RWPE1 (cell line): Measurements from ENCODE around the gene WDFY4.

Experiments used
- CTCF ChIA-PET: fragments of 350-600 bp; sonication (Branson Sonifier 250); formaldehyde crosslinking; extraction: SDS; loops from one replicate; lab custom pipeline; 2021; lab: Yijun Ruan, JAX
- POLR2A ChIA-PET: fragments of 400-600 bp; formaldehyde crosslinking; extraction: SDS; loops from one replicate; lab custom pipeline; 2020; ENCODE audit warnings: antibody characterized with exemption; ENCODE audit not compliant: low non-redundant PET; lab: Yijun Ruan, JAX
- DNase-seq: peaks from one replicate; pipeline ENCODE4 v3.0.0; 2012; ENCODE audit warnings: low spot score
- H3K27ac ChIP-seq: fragments of 450-650 bp; 2 replicates; pipeline ENCODE4 v1.5.1; 2017
- TF ChIP-seq, protein P1 (sequence below): fragments of 450-650 bp; conservative IDR thresholded peaks from 2 replicates; pipeline ENCODE4 v1.5.1; 2017; ENCODE audit warnings: low read depth, mild to moderate bottlenecking

WDFY4 gene

GRCh38 chr10:48935577-48935976, 250.9 kb downstream of the WDFY4 start:
- TF ChIP-seq, protein P1, sequence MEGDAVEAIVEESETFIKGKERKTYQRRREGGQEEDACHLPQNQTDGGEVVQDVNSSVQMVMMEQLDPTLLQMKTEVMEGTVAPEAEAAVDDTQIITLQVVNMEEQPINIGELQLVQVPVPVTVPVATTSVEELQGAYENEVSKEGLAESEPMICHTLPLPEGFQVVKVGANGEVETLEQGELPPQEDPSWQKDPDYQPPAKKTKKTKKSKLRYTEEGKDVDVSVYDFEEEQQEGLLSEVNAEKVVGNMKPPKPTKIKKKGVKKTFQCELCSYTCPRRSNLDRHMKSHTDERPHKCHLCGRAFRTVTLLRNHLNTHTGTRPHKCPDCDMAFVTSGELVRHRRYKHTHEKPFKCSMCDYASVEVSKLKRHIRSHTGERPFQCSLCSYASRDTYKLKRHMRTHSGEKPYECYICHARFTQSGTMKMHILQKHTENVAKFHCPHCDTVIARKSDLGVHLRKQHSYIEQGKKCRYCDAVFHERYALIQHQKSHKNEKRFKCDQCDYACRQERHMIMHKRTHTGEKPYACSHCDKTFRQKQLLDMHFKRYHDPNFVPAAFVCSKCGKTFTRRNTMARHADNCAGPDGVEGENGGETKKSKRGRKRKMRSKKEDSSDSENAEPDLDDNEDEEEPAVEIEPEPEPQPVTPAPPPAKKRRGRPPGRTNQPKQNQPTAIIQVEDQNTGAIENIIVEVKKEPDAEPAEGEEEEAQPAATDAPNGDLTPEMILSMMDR, result no peak
- H3K27ac ChIP-seq, result no peak overlapping the region
- ChIA-PET CTCF (interaction anchor here (0.7 kb wide), 1 partner anchor 252 kb away, joined by 3 read pairs; no protein-coding TSS in a partner anchor), POLR2A (no interaction called here)
- no peak for DNase-seq

DNA sequence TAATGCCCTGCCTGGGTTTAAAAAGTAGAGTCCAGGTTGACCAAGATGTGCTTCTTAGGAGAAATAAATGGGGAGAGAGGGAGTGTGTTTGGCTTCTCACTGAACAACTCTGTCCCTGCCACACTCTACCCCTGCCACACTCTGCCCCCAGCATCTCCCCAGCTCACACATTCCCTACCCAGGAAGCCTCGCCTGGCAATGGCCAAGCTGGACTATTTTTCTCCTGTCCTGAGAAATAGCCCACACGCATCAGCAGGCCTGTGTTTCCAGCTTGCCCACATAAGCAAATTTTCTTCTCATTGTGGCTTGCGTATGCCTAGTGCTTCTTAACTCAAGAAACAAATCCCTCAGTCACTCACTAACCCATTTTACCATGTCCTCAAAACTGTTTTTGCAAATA, 253.1 kb downstream of the WDFY4 start:
- no peak overlapping the region for H3K27ac ChIP-seq
- POLR2A ChIA-PET, result no interaction called here
- CTCF ChIA-PET, result interaction anchor here (0.7 kb wide), 1 partner anchor 457 kb away, joined by 3 read pairs; no protein-coding TSS in a partner anchor
- DNase-seq, result no peak
- TF ChIP-seq, protein P1, result no peak

- TF ChIP-seq, protein P1, result no peak
- ChIA-PET CTCF (interaction anchor here (0.6 to 0.7 kb wide), 2 partner anchors 24 to 457 kb away, joined by 3 read pairs; no protein-coding TSS in a partner anchor), POLR2A (no interaction called here)
- no peak overlapping the region for H3K27ac ChIP-seq
- DNase-seq, result no peak
These were observed 253.6 kb downstream of the WDFY4 start for GRCh38 chr10:48938281-48938680.

- DNase-seq, result no peak
- H3K27ac ChIP-seq, result no peak overlapping the region
- TF ChIP-seq, protein P1, result no peak
- ChIA-PET POLR2A (no interaction called here), CTCF (interaction anchor here (0.6 kb wide), 1 partner anchor 24 kb away, joined by 3 read pairs; no protein-coding TSS in a partner anchor)
These were observed 254.4 kb downstream of the WDFY4 start for GRCh38 chr10:48938990-48939536.

DNA sequence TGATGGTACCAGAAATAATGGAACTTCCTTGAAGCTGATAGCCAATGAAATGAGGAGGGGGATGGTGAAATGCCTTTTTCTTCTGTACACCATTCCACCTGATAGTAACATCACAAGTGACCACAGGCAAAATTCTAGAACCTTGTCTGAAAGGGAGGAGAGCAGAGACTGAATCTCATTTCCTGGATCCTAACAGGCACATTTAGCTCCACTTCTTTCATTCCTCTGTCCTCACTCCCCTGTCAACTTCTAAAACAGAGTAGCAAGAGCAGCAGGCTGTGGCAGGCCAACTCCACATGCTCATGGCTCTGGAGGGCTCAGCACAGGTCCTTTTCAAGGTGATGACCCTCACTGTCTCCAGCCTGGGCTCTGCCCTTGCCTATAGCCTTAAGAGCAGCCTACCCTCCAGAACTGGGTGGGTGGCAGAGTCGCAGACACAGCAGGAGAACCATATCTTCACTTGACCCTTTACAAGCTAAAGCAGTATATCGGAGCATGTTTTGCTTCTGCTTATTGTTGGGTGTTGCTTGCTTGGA, 255.2 kb downstream of the WDFY4 start, which contains the start of gene LRRC18:
TSS of gene LRRC18 (minus strand) at position 51 of the 536 bp plus-strand sequence. CDS start 25,685 bp downstream, outside the sequence.
- TF ChIP-seq, protein P1, result no peak
- ChIA-PET POLR2A (no interaction called here), CTCF (no interaction called here)
- DNase-seq, result no peak
- no peak within 1 kb of the TSS for H3K27ac ChIP-seq

DNA sequence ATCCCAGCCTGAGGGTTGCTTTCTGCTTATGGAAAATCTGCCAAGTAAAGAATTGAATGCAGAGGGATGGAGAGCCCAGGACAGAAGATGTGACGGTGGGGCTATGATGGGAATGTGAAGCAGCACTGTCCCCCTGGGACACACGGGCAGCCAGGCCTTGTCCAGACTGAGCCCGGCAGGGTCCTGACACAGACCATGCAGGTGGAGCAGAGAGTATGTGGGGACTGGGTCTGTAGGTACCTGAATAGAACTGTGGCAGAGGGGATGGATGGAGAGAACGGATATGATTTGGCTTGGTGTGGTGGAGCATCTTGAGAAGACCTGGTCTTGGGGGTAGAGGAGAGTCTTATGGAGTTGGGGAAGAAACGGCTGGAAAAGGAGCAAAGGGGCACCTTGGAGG, 255.7 kb downstream of the WDFY4 start:
- no peak for DNase-seq
- ChIA-PET CTCF (no interaction called here), POLR2A (no interaction called here)

More for the DNA sequence above, 255.7 kb downstream of the WDFY4 start:
- TF ChIP-seq, protein P1, result no peak
- H3K27ac ChIP-seq, result no peak overlapping the region
